IMR-90 (cell line): ENCODE measurements around the gene UBA5. TPM values are rescaled to one million over a fixed set of nuclear protein-coding genes. Genes with fewer than 3 reads are reported as not detected.
"Not testable (repeated sequence)": the region's sequence is repeated elsewhere in the genome, so short reads cannot be mapped to it uniquely, and the experiment has no call there.

ENCODE experiments used
- ATAC-seq: fragments of 200-7000 bp; cut with Tn5 transposase; 2 replicates; pipeline ENCODE4 v1.9.1; 2020; ENCODE audit warnings: low read depth, mild to moderate bottlenecking, moderate library complexity
- BruUV-seq: library from RNA; stranded (reverse); fragments of 400-500 nt; replicated peaks from 2 replicates; lab custom pipeline; 2021; lab: Mats Ljungman, UMichigan
- CTCF ChIA-PET: fragments of 300-600 bp; formaldehyde crosslinking; extraction: SDS; loops from one replicate; lab custom pipeline; 2021; ENCODE audit warnings: antibody characterized with exemption; lab: Yijun Ruan, JAX
- POLR2A ChIA-PET: fragments of 300-600 bp; sonication (Branson Sonifier 250); formaldehyde crosslinking; loops from one replicate; lab custom pipeline; 2022; ENCODE audit warnings: antibody characterized with exemption; ENCODE audit not compliant: unreplicated experiment; lab: Charles Lee
- DNase-seq: peaks from one replicate; pipeline ENCODE4 v3.0.0; 2013
- H2AFZ ChIP-seq: replicated peaks from 2 replicates; pipeline ENCODE3; 2013; ENCODE audit warnings: low read length, mild to moderate bottlenecking; ENCODE audit not compliant: poor library complexity
- H2AK5ac ChIP-seq: 2 replicates; pipeline ENCODE4 v1.6.1; 2013; ENCODE audit warnings: low read depth, low read length, inconsistent platforms
- H2AK9ac ChIP-seq: replicated peaks from 2 replicates; pipeline ENCODE3; 2013; ENCODE audit warnings: mild to moderate bottlenecking, low read depth, low read length, moderate library complexity; ENCODE audit not compliant: poor library complexity
- H2BK120ac ChIP-seq: 2 replicates; pipeline ENCODE4 v1.6.1; 2013; ENCODE audit warnings: low read depth, low read length, inconsistent platforms
- H2BK15ac ChIP-seq: 3 replicates; pipeline ENCODE4 v1.6.1; 2013; ENCODE audit warnings: low read depth, low read length, inconsistent platforms
- H2BK20ac ChIP-seq: 2 replicates; pipeline ENCODE4 v1.6.1; 2013; ENCODE audit warnings: low read depth, mild to moderate bottlenecking, inconsistent platforms, low read length, moderate library complexity
- H2BK5ac ChIP-seq: 2 replicates; pipeline ENCODE4 v1.6.1; 2013; ENCODE audit warnings: mild to moderate bottlenecking, low read depth, low read length, inconsistent platforms; ENCODE audit not compliant: poor library complexity, severe bottlenecking
- H3K14ac ChIP-seq: replicated peaks from 2 replicates; pipeline ENCODE4 v1.6.1; 2013; ENCODE audit warnings: low read depth, low read length, inconsistent platforms
- H3K18ac ChIP-seq: 2 replicates; pipeline ENCODE4 v1.6.1; 2013; ENCODE audit warnings: low read depth, low read length, control low read depth
- H3K23ac ChIP-seq: 2 replicates; pipeline ENCODE4 v1.6.1; 2013; ENCODE audit warnings: low read depth, low read length, inconsistent platforms
- H3K27ac ChIP-seq: 2 replicates; pipeline ENCODE4 v1.5.1; 2013; ENCODE audit warnings: mild to moderate bottlenecking, control low read depth, low read length; ENCODE audit not compliant: insufficient read depth
- H3K27me3 ChIP-seq: 2 replicates; pipeline ENCODE4 v1.6.1; 2013; ENCODE audit warnings: low read length; ENCODE audit not compliant: control insufficient read depth, insufficient read depth
- H3K36me3 ChIP-seq: 2 replicates; pipeline ENCODE4 v1.6.1; 2013; ENCODE audit warnings: low read length, mixed read lengths; ENCODE audit not compliant: control insufficient read depth, insufficient read depth
- H3K4ac ChIP-seq: 2 replicates; pipeline ENCODE4 v1.6.1; 2013; ENCODE audit warnings: low read depth, low read length, inconsistent platforms
- H3K4me1 ChIP-seq: 2 replicates; pipeline ENCODE4 v1.6.1; 2013; ENCODE audit warnings: low read length, mixed read lengths; ENCODE audit not compliant: control insufficient read depth, insufficient read depth
- H3K4me2 ChIP-seq: 2 replicates; pipeline ENCODE4 v1.6.1; 2013; ENCODE audit warnings: low read depth, mild to moderate bottlenecking, control low read depth, low read length, moderate library complexity
- H3K4me3 ChIP-seq: 2 replicates; pipeline ENCODE4 v1.5.1; 2013; ENCODE audit warnings: low read depth, mild to moderate bottlenecking, control low read depth, low read length, moderate library complexity; ENCODE audit not compliant: insufficient read depth
- H3K56ac ChIP-seq: 2 replicates; pipeline ENCODE4 v1.6.1; 2013; ENCODE audit warnings: low read length, inconsistent platforms; ENCODE audit not compliant: insufficient read depth; ENCODE audit errors: extremely low read depth
- H3K79me1 ChIP-seq, 2 experiments: 2 replicates each; pipeline ENCODE4 v1.6.1; 2013; ENCODE audit warnings: low read length in 2 of 2, inconsistent platforms in 1 of 2, low read depth in 1 of 2
- H3K9ac ChIP-seq: 2 replicates; pipeline ENCODE4 v1.6.1; 2013; ENCODE audit warnings: low read depth, low read length, control low read depth
- H3K9me1 ChIP-seq: 2 replicates; pipeline ENCODE4 v1.6.1; 2013; ENCODE audit warnings: low read length, inconsistent platforms; ENCODE audit not compliant: insufficient read depth
- H3K9me3 ChIP-seq: 2 replicates; pipeline ENCODE4 v1.6.1; 2013; ENCODE audit warnings: low read length; ENCODE audit not compliant: control insufficient read depth, insufficient read depth
- H4K20me1 ChIP-seq: 2 replicates; pipeline ENCODE4 v1.6.1; 2013; ENCODE audit warnings: low read length, inconsistent platforms; ENCODE audit not compliant: insufficient read depth
- H4K5ac ChIP-seq: 2 replicates; pipeline ENCODE4 v1.6.1; 2013; ENCODE audit warnings: mild to moderate bottlenecking, low read depth, low read length, control low read depth
- H4K8ac ChIP-seq, 2 experiments: 2 replicates each; pipeline ENCODE4 v1.6.1; 2013; ENCODE audit warnings: low read depth in 2 of 2, low read length in 2 of 2, control low read depth in 1 of 2, inconsistent platforms in 1 of 2
- H4K91ac ChIP-seq: 2 replicates; pipeline ENCODE4 v1.6.1; 2013; ENCODE audit warnings: low read depth, low read length, inconsistent platforms; ENCODE audit not compliant: insufficient read depth
- WGBS, 2 experiments: methylation state at CpG; one replicate each; pipeline versions ENCODE4 v1.1.5 to v1.1.7; 2013; ENCODE audit warnings: missing lambda C conversion rate in 2 of 2; ENCODE audit not compliant: insufficient read length in 1 of 2; ENCODE audit errors: extremely low coverage in 2 of 2; 5-methylcytosine and 5-hydroxymethylcytosine counted together
- dilution Hi-C: fragments of 300-500 bp; cut with HindIII; formaldehyde crosslinking; loops from one replicate; pipeline ENCODE4 v1.14.3; 2018; ENCODE audit warnings: low sequenced_read_pairs; ENCODE audit not compliant: unreplicated experiment
- in situ Hi-C: fragments of 300-500 bp; cut with MboI; formaldehyde crosslinking; loops from 3 replicates; pipeline ENCODE4 v1.14.3; 2019; ENCODE audit warnings: low sequenced_read_pairs, inconsistent platforms, mixed read lengths
- intact Hi-C: fragments of 100-400 bp; cut with micrococcal nuclease; formaldehyde crosslinking; loops from 2 replicates; pipeline ENCODE4 v1.10.0; 2022
- polyA plus RNA-seq, 3 experiments: library from polyadenylated mRNA; depleted of rRNA; stranded (reverse); fragments of >200 nt; gene quantifications; 2 replicates each; pipeline ENCODE4 v1.2.3, GENCODE V29; 2012; ENCODE audit warnings: low replicate concordance in 1 of 3
- total RNA-seq: library from RNA; depleted of rRNA; stranded (reverse); fragments of >200 nt; gene quantifications from 2 replicates; pipeline ENCODE4 v1.2.3, GENCODE V29; 2012

UBA5 gene
- total and polyA plus RNA-seq, 2 of the 4 experiments (the other 2 are of a cell fraction): 20.3 to 30.4 TPM

DNA sequence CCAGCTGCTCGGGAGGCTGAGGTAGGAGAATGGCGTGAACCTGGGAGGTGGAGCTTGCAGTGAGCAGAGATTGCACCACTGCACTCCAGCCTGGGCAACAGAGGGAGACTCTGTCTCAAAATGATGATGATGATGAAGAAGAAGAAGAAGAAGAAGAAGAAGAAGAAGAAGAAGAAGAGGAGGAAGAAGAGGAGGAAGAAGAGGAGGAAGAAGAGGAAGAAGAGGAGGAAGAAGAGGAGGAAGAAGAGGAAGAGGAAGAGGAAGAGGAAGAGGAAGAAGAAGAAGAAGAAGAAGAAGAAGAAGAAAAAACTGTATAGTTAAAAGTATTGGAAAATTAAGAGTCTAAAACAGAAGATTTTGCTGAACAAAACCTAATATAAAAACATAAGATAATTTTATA is 18.7 kb upstream of the UBA5 start:
- H2BK120ac ChIP-seq, H3K14ac ChIP-seq, H2AK5ac ChIP-seq, H2BK20ac ChIP-seq, H2AFZ ChIP-seq, H3K56ac ChIP-seq, BruUV-seq, H2BK15ac ChIP-seq, H3K23ac ChIP-seq, H3K27ac ChIP-seq, H3K9me1 ChIP-seq, H4K91ac ChIP-seq, DNase-seq, H2AK9ac ChIP-seq, POLR2A ChIA-PET, H3K79me1 ChIP-seq, H3K4ac ChIP-seq, H3K4me3 ChIP-seq, H4K8ac ChIP-seq, H3K9me3 ChIP-seq, H2BK5ac ChIP-seq, H3K4me2 ChIP-seq, H3K4me1 ChIP-seq, H4K5ac ChIP-seq, H3K18ac ChIP-seq, H3K36me3 ChIP-seq, H3K27me3 ChIP-seq, H4K20me1 ChIP-seq, ATAC-seq, H3K9ac ChIP-seq: not testable (repeated sequence)
- dilution Hi-C loops: loop anchor here (25.0 kb wide), 1 partner anchor 104 kb away; no protein-coding TSS in a partner anchor
- CTCF ChIA-PET: interaction anchor here (0.6 to 3.6 kb wide), 9 partner anchors 10 to 242 kb away, joined by 3 to 27 read pairs (median 4); no protein-coding TSS in a partner anchor
- no CpG with 5 or more reads among the region's 2 CpGs for whole genome bisulfite sequencing, 2 experiments
- intact Hi-C loops: loop anchor here (5.0 kb wide), 1 partner anchor 384 kb away; no protein-coding TSS in a partner anchor
- in situ Hi-C loops: loop anchor here (25.0 kb wide), 1 partner anchor 379 kb away; no protein-coding TSS in a partner anchor
